SH-SY5Y (cell line): ENCODE data around the gene LBHD2.

ENCODE experiments used
- GATA2 ChIP-seq: IDR thresholded peaks from 2 replicates; pipeline ENCODE4 v1.6.1; 2011; ENCODE audit warnings: mild to moderate bottlenecking, low read depth, low read length
- GATA3 ChIP-seq: IDR thresholded peaks from 2 replicates; pipeline ENCODE4 v1.6.1; 2011; ENCODE audit warnings: low read depth, mild to moderate bottlenecking, low read length, moderate library complexity

The LBHD2 gene

DNA sequence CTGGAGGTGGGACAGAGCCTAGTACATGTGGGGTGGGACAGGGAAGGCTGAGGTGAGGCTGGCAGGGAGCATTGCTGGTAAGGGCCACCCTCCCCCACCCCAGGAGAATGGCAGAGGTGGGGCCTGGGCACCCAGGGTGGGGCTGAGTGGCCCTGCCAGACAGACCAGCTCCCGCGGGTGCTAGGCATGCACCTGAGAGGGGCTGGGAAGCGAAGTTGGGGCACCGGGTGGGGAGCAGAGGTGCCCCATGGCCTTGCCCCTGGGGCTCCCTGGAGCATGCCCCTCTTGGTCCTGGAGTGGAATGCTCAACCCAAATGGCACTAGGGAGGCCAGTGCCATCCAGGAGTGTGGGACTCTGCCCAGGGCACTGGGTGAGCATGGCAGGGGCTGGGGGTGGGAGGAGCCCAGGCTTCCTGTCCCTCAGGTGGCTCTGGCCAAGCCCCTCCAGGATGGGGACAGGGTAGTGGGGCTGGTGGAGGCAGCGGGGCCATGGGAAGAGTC, 40.5 kb downstream of the LBHD2 start:
- TF ChIP-seq GATA3, result no peak
- no peak for TF ChIP-seq GATA2

DNA sequence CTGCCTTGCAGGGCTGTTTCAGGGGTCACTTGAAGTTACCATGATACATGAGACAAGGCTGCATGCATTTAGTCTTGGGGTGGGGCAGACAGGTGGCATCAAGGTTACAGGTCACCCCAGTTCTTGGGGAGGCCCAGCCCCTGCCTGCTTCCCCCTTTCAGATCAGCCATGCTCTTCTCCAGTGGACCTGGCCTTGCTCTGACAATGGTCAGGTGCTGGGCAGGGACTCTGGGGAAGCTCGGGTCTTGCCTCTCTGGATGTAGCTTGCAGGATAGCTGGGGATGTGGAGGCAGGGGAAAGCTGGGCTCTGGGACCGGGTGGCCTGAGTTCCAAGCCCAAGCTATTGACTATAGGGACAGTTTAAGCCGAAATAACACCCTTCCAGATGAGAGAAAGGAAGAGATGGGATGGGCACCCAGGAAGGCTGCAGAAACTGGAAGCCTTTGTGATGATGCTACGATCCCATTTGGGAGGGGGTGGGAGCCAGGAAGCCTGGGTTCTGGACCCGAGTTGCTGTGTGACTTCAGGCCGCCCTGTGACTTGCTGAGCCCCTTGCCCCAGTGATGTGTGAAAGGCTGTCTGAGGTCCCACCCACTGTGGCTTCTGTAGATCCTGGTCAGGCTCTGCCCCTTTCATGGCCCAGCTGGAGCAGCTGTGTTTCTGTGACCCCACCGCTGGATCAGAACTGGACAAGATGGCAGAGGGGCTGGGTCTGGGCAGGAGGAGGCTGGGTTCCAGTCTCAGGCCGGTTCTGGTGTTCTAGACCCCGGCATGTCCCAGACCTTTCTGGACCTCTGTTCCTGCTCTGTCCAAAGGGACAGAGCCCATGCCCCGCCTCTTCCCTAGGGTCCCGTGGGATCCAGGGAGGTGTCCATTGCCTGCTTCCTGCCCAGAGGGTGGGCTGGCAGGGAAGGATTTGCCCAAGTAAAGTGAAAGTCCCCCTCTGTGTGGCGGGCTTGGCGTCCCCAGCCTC, 41.4 kb downstream of the LBHD2 start:
- no peak for TF ChIP-seq GATA3
- no peak for TF ChIP-seq GATA2

DNA sequence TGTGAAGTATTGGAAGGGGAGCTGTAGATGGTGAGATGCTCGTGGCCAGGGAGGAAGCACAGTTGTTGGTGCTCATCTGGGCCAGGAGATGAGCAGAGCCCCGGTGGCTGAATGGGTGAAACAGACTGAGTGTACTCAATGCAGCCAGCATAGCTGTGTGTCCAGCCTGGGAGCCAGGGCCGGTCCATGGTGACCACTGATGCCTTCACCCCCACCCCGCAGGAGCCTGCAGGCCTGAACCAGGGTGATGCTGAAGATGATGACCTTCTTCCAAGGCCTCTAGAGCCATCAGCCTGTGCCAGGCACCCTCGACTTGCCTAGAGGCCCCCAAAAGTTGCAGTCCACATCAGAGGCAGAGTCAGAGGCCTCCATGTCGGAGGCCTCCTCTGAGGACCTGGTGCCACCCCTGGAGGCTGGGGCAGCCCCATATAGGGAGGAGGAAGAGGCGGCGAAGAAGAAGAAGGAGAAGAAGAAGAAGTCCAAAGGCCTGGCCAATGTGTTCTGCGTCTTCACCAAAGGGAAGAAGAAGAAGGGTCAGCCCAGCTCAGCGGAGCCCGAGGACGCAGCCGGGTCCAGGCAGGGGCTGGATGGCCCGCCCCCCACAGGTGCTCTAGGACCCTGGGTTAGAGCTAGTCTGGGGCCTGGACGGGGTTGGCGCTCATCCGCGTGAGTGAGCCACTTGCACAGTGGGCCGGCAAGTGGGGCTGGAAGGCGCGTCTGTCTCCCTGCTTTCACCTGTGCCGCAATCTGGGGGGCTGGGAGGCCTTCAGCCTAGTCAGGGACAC, 42.3 kb downstream of the LBHD2 start:
- TF ChIP-seq GATA2 (no peak), GATA3 (no peak)

DNA sequence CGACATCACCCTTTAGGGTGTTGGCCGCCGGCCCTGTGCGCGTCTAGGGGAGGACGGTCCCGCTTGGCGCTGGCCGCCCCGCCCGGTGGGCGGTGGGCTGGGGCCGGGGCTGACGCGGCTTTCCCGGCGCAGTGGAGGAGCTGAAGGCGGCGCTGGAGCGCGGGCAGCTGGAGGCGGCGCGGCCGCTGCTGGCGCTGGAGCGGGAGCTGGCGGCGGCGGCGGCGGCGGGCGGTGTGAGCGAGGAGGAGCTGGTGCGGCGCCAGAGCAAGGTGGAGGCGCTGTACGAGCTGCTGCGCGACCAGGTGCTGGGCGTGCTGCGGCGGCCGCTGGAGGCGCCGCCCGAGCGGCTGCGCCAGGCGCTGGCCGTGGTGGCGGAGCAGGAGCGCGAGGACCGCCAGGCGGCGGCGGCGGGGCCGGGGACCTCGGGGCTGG, 42.9 kb downstream of the LBHD2 start:
- TF ChIP-seq GATA2, result no peak
- TF ChIP-seq GATA3, result no peak

DNA sequence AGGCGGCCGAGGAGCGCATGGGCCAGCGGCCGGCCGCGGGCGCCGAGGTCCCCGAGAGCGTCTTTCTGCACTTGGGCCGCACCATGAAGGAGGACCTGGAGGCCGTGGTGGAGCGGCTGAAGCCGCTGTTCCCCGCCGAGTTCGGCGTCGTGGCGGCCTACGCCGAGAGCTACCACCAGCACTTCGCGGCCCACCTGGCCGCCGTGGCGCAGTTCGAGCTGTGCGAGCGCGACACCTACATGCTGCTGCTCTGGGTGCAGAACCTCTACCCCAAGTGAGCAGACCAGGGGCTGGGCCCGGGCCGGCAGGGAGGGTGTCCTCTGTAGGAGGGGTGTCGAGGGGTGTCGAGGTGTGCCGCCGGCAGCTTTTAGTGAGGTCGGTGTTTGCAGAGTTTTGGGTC, 43.3 kb downstream of the LBHD2 start:
- TF ChIP-seq GATA2 (no peak), GATA3 (no peak)

DNA sequence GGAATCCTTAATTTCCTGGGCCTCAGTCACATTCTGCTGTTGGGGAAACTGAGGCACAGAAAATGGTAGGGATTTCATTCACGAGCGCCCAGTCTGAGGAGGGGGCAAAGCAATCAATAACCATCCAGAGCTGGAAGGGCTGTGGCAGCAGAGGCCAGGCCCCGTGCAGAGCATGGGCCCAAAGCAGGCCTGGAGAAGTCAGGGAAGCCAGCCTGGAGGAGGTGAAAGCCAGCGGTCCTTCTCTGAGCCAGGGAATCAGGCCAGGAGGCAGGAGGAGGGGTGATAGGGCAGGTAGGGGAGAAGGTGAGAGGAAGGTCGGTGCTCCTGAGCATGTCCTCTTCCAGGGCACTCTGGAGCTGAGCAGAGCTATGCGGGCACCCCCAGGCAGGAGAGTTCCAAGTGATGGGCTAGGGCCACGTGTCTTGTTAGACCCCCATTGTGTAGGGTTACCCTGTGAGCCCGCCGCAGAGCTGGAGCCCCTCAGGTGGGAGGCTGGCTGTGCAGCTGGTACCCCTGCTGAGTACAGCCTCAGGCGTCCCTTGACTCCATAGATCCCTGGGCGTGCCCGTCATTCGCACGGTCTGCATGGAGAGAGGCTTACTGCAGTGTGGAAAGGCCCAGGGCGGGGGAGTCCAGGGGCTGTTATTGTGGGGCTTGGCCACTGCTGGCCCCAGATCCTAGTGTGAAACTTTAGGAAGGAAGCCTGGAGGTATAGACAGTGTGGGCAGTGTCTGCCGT, 44.0 kb downstream of the LBHD2 start:
- TF ChIP-seq GATA3, result no peak
- no peak for TF ChIP-seq GATA2

DNA sequence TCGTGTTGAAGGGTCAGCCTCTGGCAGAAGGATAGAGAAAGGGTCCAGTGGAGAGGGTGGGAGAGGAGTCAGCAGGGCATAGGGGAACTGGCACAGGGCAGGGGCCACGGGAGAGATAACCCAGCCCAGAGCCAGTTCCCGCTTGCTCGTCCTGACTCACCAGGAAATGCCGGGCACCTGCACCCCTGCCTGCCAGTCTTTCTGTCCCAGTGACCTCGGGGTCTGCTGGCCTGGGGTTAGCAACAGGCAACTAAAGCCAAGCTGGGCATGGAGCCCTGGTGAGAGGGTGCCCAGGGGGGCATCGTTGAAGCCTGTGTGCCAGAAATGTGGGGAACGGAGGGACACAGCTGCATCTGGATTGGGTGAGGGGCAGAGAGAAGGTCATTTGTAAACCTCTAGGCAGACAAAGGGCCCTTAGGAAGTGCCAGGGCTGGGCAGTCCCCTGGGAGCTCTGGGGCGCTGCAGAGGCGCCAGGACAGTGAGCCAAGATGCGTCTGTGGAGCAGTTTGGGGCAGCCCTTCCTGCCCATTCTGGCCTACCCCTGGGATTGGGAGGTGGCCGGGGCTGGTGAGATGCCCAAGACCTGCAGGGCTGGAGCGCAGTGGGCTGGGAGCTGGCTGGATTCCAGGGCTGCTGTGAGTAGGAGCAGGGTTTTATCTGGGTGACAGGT, 44.8 kb downstream of the LBHD2 start:
- TF ChIP-seq GATA2 (no peak), GATA3 (no peak)

DNA sequence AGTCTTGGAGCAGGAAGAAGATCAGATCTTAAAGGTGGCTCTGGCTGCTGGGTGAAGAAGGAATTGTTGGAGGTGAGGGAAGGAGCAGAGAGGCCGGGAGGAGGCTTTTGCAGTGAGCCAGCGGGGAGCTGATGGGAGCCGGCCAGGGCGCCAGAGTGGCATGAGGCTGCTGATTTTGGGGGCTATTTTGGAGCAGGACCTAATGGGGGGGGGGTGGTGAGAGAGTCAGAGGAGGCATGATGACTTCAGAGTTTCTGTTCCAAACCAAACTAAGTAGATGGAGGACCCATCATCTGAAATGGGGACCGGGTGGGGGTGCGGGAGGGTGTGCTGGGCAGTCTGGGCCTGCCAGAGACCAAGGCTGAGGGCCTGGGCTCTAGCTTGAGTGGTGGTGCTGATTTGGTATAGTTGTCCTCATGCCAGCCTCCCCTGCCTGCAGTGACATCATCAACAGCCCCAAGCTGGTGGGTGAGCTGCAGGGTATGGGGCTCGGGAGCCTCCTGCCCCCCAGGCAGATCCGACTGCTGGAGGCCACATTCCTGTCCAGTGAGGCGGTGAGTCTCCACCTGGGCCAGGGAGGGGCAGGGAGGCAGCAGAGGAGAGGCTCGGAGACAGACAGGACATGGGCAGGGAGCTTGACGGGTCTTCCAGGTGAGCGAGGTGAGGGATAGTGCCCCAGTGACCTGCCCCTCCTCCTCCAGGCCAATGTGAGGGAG, 45.4 kb downstream of the LBHD2 start:
- TF ChIP-seq GATA3 (no peak), GATA2 (no peak)

DNA sequence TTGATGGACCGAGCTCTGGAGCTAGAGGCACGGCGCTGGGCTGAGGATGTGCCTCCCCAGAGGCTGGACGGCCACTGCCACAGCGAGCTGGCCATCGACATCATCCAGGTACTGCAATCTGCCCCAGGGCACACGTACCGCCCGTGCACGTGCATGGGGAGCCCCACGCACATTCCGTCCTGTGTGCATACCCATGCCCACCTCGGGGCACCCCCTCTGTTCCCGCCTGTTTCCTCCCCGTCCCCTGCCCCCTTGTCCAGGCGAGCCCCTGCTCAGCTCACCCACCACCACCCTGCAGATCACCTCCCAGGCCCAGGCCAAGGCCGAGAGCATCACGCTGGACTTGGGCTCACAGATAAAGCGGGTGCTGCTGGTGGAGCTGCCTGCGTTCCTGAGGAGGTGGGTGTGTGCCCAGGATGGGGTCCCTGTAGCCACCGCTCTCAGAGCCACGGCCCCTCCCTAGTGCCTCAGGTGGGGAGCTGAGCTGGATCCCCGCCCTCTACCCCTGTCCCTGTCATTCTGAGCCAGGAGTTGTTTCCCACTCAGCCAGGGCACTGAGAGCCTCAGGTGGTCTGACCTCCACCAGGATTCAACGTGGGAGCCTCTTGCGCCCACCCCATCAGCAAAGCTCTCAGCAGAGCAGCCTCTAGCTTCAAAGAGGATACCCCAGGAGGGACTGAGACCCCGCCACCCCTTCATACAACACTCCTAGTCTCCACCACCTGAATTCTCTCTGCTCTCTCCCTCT, 46.2 kb downstream of the LBHD2 start:
- TF ChIP-seq GATA2, result no peak
- no peak for TF ChIP-seq GATA3

DNA sequence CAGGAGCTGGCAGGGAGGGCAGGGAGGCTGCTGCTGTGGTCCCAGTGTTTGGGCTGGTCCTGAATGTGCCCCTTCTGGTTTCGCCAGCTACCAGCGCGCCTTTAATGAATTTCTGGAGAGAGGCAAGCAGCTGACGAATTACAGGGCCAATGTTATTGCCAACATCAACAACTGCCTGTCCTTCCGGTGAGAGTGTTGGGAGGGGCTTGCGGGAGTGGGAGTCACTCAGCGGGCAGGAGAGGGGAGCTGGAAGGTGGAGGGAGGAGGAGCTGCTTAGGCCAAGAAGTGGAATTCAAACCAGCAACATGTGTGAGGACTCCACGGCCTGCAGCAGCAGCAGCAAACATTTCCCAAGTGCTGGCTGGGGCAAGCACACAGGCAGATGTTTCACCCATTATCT, 47.0 kb downstream of the LBHD2 start:
- TF ChIP-seq GATA3 (no peak), GATA2 (no peak)

DNA sequence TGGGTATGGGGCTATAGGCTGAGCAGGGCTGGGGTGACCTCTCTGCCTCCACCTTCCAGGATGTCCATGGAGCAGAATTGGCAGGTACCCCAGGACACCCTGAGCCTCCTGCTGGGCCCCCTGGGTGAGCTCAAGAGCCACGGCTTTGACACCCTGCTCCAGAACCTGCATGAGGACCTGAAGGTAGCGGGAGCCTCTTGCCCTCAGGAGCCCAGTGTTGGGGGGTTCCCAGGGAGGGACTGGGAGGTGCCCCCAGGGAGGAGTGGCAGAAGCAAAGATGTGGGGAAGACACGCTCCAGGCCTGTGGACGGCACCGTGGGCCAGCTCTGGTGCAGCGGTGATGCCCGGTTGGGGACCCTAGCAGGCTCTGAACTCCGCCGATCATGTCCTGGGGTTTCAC, 47.6 kb downstream of the LBHD2 start:
- TF ChIP-seq GATA3 (no peak), GATA2 (no peak)

DNA sequence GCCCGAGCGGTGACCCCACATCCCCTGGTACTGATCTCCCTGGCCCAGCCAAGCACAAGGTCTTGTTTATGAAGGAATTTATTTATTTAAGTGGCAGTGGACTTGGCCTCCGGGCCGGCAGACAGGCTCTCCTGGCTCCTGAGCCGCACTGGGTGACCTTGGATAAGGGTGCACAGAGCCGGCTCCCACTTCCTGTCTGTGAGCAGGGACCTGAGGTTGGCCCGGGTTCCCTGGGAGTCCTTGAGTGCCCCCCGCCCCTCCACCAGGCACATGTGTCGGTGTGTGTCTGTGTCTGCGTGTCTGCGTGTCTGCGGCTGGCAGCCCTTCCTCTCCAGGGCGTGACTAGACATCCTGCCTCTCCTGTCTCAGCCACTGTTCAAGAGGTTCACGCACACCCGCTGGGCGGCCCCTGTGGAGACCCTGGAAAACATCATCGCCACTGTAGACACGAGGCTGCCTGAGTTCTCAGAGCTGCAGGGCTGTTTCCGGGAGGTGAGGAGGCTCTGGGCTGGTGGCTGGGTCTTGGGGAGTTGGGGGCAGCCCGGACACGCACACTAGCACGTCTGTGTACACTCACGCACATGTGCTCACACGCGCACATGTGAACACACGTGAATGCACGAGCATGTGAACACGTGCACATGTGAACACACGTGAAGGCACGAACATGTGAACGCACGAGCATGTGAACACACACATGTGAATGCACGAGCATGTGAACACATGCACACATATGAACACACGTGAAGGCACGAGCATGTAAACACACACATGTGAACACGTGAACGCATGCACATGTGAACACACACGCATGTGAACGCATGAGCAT, 48.6 kb downstream of the LBHD2 start:
- TF ChIP-seq GATA3 (no peak), GATA2 (no peak)
